ENCODE data around the gene RGS7. TPM values are rescaled to one million over a fixed set of nuclear protein-coding genes. Genes with fewer than 3 reads are reported as not detected.

RGS7 gene
- total RNA-seq, 4 donors from 2014 or later: 0.11 to 0.33 TPM; not detected in 2

DNA sequence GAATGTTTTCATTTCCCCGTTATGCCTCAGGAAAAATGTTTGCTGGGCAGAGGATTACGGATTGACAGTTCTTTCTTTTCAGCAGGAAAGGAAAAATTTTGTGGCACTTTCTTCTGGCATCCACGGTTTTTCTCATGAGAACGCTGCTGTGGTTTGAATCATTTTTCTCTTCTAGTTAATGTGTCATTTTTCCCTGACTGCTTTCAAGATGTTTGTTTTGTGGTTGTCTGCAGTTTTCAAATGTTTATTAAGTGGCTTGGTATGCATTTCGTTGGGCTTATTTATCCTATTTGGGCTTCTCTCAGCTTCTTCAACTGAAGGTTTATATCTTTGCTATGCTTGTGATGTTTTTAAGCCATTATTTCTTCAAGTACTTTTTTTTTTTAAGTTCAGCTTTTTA is 359.0 kb downstream of the RGS7 start:
- H3K4me3 ChIP-seq: no peak overlapping the region
- intact Hi-C loops (cut with DNase I): no loop called here
- TF ChIP-seq POLR2AphosphoS5 (IDR thresholded peaks at IDR 0.05) (no peak), POLR2A (IDR thresholded peaks at IDR 0.05; ENCODE audit: low read depth) (no peak), EP300 (IDR thresholded peaks at IDR 0.05) (no peak)
- TF ChIP-seq, protein P1, sequence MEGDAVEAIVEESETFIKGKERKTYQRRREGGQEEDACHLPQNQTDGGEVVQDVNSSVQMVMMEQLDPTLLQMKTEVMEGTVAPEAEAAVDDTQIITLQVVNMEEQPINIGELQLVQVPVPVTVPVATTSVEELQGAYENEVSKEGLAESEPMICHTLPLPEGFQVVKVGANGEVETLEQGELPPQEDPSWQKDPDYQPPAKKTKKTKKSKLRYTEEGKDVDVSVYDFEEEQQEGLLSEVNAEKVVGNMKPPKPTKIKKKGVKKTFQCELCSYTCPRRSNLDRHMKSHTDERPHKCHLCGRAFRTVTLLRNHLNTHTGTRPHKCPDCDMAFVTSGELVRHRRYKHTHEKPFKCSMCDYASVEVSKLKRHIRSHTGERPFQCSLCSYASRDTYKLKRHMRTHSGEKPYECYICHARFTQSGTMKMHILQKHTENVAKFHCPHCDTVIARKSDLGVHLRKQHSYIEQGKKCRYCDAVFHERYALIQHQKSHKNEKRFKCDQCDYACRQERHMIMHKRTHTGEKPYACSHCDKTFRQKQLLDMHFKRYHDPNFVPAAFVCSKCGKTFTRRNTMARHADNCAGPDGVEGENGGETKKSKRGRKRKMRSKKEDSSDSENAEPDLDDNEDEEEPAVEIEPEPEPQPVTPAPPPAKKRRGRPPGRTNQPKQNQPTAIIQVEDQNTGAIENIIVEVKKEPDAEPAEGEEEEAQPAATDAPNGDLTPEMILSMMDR (IDR thresholded peaks at IDR 0.05): no peak
- no peaks in the 10 kb centered on the region for H3K27me3 ChIP-seq
- peaks cover 0 to 5% (median 0%) of the 10 kb centered on the region in 4 donors for H3K9me3 ChIP-seq
- no peaks in the 10 kb centered on the region for H3K4me1 ChIP-seq
- no peaks in the 10 kb centered on the region for H3K36me3 ChIP-seq
- WGBS: 58% methylated on average over 5 of the region's 5 CpGs
- no peak for DNase-seq (ENCODE audit: extremely low spot score)
- H3K27ac ChIP-seq (replicated peaks in 1 of 4): no peak overlapping the region

DNA sequence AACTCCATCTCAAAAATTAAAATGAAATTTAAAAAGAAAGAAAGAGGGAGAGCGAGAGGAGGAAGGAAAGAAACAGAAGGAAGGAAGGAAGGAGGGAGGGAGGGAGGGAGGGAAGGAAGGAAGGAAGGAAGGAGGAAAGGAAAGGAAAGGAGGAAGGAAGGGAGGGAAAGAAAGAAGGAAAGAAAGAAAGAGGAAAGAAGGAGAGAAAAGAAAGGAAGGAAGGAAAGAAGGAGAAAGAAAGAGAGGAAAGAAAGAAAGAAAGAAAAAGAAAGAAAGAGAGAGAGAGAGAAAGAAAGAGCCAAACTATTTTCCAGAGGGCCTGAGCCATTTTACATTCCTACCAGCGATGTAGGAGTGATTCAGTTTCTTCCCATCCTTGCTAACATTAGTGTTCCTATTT is 364.0 kb downstream of the RGS7 start:
- H3K9me3 ChIP-seq: peaks cover 0 to 5% (median 0%) of the 10 kb centered on the region in 4 donors
- H3K4me3 ChIP-seq: no peak overlapping the region
- no peaks in the 10 kb centered on the region for H3K27me3 ChIP-seq
- no peaks in the 10 kb centered on the region for H3K36me3 ChIP-seq
- WGBS: 84% methylated on average over 2 of the region's 2 CpGs
- no peak for TF ChIP-seq POLR2A (IDR thresholded peaks at IDR 0.05; ENCODE audit: low read depth)
- no peak for TF ChIP-seq POLR2AphosphoS5 (IDR thresholded peaks at IDR 0.05)
- TF ChIP-seq, protein P1 (IDR thresholded peaks at IDR 0.05): no peak
- TF ChIP-seq EP300 (IDR thresholded peaks at IDR 0.05): no peak
- no peaks in the 10 kb centered on the region for H3K4me1 ChIP-seq
- intact Hi-C loops (cut with DNase I): no loop called here
- DNase-seq (ENCODE audit: extremely low spot score): no peak
- no peak overlapping the region for H3K27ac ChIP-seq (replicated peaks in 1 of 4)

DNA sequence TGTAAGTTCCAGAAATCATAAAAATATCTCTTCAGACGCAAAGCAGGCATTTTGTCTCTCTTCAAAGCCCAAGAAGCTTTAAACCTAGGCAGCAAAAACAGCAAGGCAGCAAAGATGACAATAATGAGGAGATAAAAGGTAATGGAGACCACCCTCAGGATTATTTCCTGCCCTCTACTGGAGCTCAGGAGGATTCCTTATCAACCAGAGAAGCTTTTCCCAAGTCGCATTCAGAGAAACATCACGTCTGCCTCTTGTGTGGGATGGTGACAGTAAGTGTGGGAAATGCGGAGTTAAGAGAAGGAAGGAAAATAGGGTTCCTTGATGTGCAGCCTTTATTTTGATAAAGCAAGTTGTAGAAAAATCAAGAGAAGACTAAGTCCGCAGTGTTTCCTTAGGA is 365.8 kb downstream of the RGS7 start:
- no peak overlapping the region for H3K27ac ChIP-seq (replicated peaks in 1 of 4)
- no peaks in the 10 kb centered on the region for H3K36me3 ChIP-seq
- H3K4me3 ChIP-seq: no peak overlapping the region
- no peaks in the 10 kb centered on the region for H3K4me1 ChIP-seq
- no peaks in the 10 kb centered on the region for H3K27me3 ChIP-seq
- peaks cover 0 to 5% (median 0%) of the 10 kb centered on the region in 4 donors for H3K9me3 ChIP-seq
- WGBS: 75% methylated on average over 5 of the region's 5 CpGs
- DNase-seq (ENCODE audit: extremely low spot score): no peak
- TF ChIP-seq, protein P1 (IDR thresholded peaks at IDR 0.05): no peak
- TF ChIP-seq POLR2A (IDR thresholded peaks at IDR 0.05; ENCODE audit: low read depth) (no peak), POLR2AphosphoS5 (IDR thresholded peaks at IDR 0.05) (no peak), EP300 (IDR thresholded peaks at IDR 0.05) (no peak)
- intact Hi-C loops (cut with DNase I): no loop called here

DNA sequence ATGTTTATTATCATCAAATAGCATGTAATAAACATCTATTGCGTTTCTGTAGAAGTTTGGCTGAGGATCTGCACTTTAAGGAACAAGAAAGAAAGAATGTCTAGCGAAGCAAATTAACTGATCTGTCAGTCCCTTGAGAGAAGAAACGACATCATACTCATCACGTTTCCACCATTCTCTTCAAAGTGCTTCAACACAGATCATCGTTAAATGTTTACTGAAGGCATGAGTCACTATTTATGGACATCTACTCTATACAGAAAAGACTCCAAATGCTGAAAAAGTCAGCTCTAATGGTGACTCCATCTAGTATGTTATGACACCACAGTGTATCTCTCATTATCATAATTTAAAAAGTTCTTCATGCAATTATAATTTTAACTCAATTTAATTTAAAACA is 369.1 kb downstream of the RGS7 start:
- Histone ChIP-seq H3K27me3 (no peaks in the 10 kb centered on the region), H3K27ac (replicated peaks in 1 of 4) (no peak overlapping the region), H3K36me3 (no peaks in the 10 kb centered on the region), H3K4me1 (no peaks in the 10 kb centered on the region), H3K4me3 (no peak overlapping the region), H3K9me3 (no peaks in the 10 kb centered on the region)
- WGBS: 55% methylated on average over 5 of the region's 5 CpGs
- intact Hi-C loops (cut with DNase I): no loop called here
- DNase-seq (ENCODE audit: extremely low spot score): no peak
- no peak for TF ChIP-seq POLR2A (IDR thresholded peaks at IDR 0.05; ENCODE audit: low read depth)
- no peak for TF ChIP-seq POLR2AphosphoS5 (IDR thresholded peaks at IDR 0.05)
- TF ChIP-seq, protein P1 (IDR thresholded peaks at IDR 0.05): no peak
- no peak for TF ChIP-seq EP300 (IDR thresholded peaks at IDR 0.05)

DNA sequence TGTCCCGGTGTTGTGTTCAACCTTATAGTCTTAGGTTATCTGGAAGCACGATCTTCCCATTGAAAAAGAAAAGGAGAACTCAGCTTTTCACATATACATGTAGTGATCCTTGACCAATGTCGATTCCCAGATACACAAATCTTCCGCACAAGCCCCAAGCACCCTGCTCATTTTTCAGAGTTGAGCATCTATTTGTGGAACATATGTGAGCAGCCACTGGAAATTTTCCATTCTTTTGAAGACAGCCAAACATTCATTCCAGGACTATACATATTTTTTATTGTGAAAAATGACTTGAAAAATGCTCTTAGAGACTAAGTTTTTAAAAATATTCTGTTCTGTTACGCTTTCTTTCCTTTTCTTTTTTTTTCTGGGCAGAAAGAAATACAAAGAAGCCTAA is 371.9 kb downstream of the RGS7 start:
- Histone ChIP-seq H3K4me1 (no peaks in the 10 kb centered on the region), H3K27ac (replicated peaks in 1 of 4) (no peak overlapping the region), H3K4me3 (no peak overlapping the region), H3K36me3 (no peaks in the 10 kb centered on the region), H3K27me3 (no peaks in the 10 kb centered on the region), H3K9me3 (no peaks in the 10 kb centered on the region)
- intact Hi-C loops (cut with DNase I): no loop called here
- TF ChIP-seq EP300 (IDR thresholded peaks at IDR 0.05) (no peak), POLR2A (IDR thresholded peaks at IDR 0.05; ENCODE audit: low read depth) (no peak), POLR2AphosphoS5 (IDR thresholded peaks at IDR 0.05) (no peak)
- TF ChIP-seq, protein P1 (IDR thresholded peaks at IDR 0.05): no peak
- 67% methylated on average over 5 of the region's 5 CpGs for WGBS
- no peak for DNase-seq (ENCODE audit: extremely low spot score)

Data from esophagus muscularis mucosa (tissue), 4 donors.